Natural killer cell (primary cell): ENCODE results near the gene EXOC6B. TPM values are rescaled to one million over a fixed set of nuclear protein-coding genes. Genes with fewer than 3 reads are reported as not detected.

Experiments
- ATAC-seq, 3 donors: fragments of 150-1000 bp in 2 of 3; fragments of 200-7000 bp in 1 of 3; cut with Tn5 transposase; 1 replicate in 1 of 3; 2 replicates in 2 of 3; pipeline ENCODE4 v1.10.0; 2021; ENCODE audit warnings: mild to moderate bottlenecking in 2 of 3, moderate library complexity in 2 of 3
- DNase-seq, 2 donors: peaks; one replicate each; pipeline versions ENCODE4 v3.0.0 to v3.0.0-alpha.2; 2013 to 2021; ENCODE audit warnings: mixed read lengths in 1 of 2
- H3K27ac ChIP-seq: one replicate; pipeline ENCODE4 v1.5.1; 2013; ENCODE audit warnings: mild to moderate bottlenecking, low read length
- H3K27me3 ChIP-seq: one replicate; pipeline ENCODE4 v1.6.1; 2013; ENCODE audit warnings: low read length; ENCODE audit not compliant: control insufficient read depth, insufficient read depth
- H3K36me3 ChIP-seq: one replicate; pipeline ENCODE4 v1.6.1; 2013; ENCODE audit warnings: low read length; ENCODE audit not compliant: control insufficient read depth, insufficient read depth
- H3K4me1 ChIP-seq: one replicate; pipeline ENCODE4 v1.6.1; 2013; ENCODE audit warnings: low read length; ENCODE audit not compliant: control insufficient read depth, insufficient read depth
- H3K4me3 ChIP-seq: one replicate; pipeline ENCODE4 v1.5.1; 2013; ENCODE audit warnings: low read length
- H3K9me3 ChIP-seq: one replicate; pipeline ENCODE4 v1.6.1; 2013; ENCODE audit warnings: low read length; ENCODE audit not compliant: control insufficient read depth, insufficient read depth
- H3K27ac Mint-ChIP-seq, 2 donors: one replicate each; pipeline ENCODE4 v1.8.0; 2022; ENCODE audit warnings: mild to moderate bottlenecking in 2 of 2, mixed read lengths in 2 of 2, moderate library complexity in 1 of 2
- H3K27me3 Mint-ChIP-seq, 2 donors: one replicate each; pipeline ENCODE4 v1.8.0; 2022; ENCODE audit warnings: low read depth in 2 of 2, mixed read lengths in 2 of 2
- H3K36me3 Mint-ChIP-seq: one replicate; pipeline ENCODE4 v1.8.0; 2022; ENCODE audit warnings: mixed read lengths
- H3K4me1 Mint-ChIP-seq, 2 donors: one replicate each; pipeline ENCODE4 v1.8.0; 2022; ENCODE audit warnings: mixed read lengths in 2 of 2
- H3K4me3 Mint-ChIP-seq: one replicate; pipeline ENCODE4 v1.8.0; 2022; ENCODE audit warnings: mild to moderate bottlenecking, moderate library complexity, mixed read lengths
- H3K9me3 Mint-ChIP-seq, 2 donors: one replicate each; pipeline ENCODE4 v1.8.0; 2022; ENCODE audit warnings: mixed read lengths in 2 of 2
- WGBS: methylation state at CpG from one replicate; pipeline ENCODE4 v1.1.7; 2013; ENCODE audit warnings: missing lambda C conversion rate; ENCODE audit not compliant: insufficient coverage; 5-methylcytosine and 5-hydroxymethylcytosine counted together
- intact Hi-C: fragments of 100-400 bp; cut with micrococcal nuclease; formaldehyde crosslinking; loops from one replicate; pipeline ENCODE4 v1.14.2; 2022
- total RNA-seq, 4 donors: library from RNA; stranded (reverse); fragments of 120-200 nt in 1 of 4; gene quantifications; one replicate each; pipeline versions ENCODE4 v1.2.3 to v1.2.4, GENCODE V29; 2013 to 2022
- TF ChIP-seq, protein P1 (sequence below): fragments of 200-600 bp; IDR thresholded peaks from one replicate; pipeline ENCODE4 v1.8.0; 2022; ENCODE audit warnings: antibody characterized with exemption

The EXOC6B gene
- total RNA-seq, 3 donors from 2014 or later (not counting 1 experiment from before 2014, with no cell fraction given), result 16.6 to 17.2 (median 17.1) TPM

DNA sequence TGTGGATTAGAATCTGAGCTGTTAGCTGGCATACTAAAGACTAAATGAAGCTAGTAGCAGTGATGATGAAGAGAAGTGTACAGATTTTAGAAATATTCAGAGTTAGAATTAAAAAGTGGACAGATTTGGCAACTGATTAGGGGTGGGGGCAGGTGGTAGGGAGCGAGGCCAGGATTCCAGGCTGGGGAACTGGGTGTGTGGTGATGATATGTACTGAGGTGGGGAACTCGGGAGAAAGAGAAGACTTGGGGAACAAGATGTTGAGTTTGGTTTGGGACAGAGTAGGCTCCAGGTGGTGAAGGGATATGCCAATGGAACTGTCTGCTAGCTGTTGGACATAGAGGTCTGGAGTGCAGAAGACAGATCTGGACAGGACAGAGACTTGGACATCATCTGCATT, 669.0 kb downstream of the EXOC6B start:
- H3K9me3 Mint-ChIP-seq, result no peaks in the 10 kb centered on the region
- Histone ChIP-seq H3K27ac (no peak overlapping the region), H3K27me3 (no peaks in the 10 kb centered on the region), H3K9me3 (no peaks in the 10 kb centered on the region), H3K36me3 (no peaks in the 10 kb centered on the region), H3K4me1 (no peaks in the 10 kb centered on the region), H3K4me3 (no peak overlapping the region)
- TF ChIP-seq, protein P1, sequence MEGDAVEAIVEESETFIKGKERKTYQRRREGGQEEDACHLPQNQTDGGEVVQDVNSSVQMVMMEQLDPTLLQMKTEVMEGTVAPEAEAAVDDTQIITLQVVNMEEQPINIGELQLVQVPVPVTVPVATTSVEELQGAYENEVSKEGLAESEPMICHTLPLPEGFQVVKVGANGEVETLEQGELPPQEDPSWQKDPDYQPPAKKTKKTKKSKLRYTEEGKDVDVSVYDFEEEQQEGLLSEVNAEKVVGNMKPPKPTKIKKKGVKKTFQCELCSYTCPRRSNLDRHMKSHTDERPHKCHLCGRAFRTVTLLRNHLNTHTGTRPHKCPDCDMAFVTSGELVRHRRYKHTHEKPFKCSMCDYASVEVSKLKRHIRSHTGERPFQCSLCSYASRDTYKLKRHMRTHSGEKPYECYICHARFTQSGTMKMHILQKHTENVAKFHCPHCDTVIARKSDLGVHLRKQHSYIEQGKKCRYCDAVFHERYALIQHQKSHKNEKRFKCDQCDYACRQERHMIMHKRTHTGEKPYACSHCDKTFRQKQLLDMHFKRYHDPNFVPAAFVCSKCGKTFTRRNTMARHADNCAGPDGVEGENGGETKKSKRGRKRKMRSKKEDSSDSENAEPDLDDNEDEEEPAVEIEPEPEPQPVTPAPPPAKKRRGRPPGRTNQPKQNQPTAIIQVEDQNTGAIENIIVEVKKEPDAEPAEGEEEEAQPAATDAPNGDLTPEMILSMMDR, result no peak
- H3K27me3 Mint-ChIP-seq, result peaks cover 23 to 24% of the 10 kb centered on the region in 2 donors
- no peaks in the 10 kb centered on the region for H3K36me3 Mint-ChIP-seq
- no peak for ATAC-seq
- DNase-seq, result no peak
- no peaks in the 10 kb centered on the region for H3K4me1 Mint-ChIP-seq
- intact Hi-C loops, result no loop called here
- H3K27ac Mint-ChIP-seq, result no peak overlapping the region
- no peak overlapping the region for H3K4me3 Mint-ChIP-seq
- WGBS, result 82% methylated on average over 2 of the region's 2 CpGs

DNA sequence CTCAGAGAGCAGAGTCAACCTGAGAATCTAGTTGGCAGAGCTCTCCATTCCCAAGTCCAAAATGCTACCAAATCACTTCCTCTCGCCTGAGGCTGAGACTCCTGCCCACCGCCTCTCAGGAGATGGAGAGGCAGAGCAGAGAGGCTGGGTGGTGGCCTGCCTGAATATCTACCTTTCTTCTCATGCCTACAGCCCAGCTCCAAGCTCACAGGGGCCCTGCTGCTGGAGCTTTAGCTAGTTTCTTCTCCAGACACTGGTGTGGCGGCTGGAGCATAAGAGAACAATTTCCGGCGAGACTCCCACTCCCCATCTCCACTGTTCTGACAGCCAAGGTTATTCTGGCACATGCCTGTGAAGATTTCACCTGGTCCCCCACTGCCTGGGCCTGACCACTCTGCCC, 670.1 kb downstream of the EXOC6B start:
- intact Hi-C loops, result no loop called here
- no peaks in the 10 kb centered on the region for H3K27me3 ChIP-seq
- no peak overlapping the region for H3K4me3 ChIP-seq
- no peak overlapping the region for H3K27ac ChIP-seq
- DNase-seq (no peak), ATAC-seq (no peak)
- Mint-ChIP-seq H3K27ac (no peak overlapping the region), H3K4me1 (no peaks in the 10 kb centered on the region), H3K9me3 (no peaks in the 10 kb centered on the region), H3K36me3 (no peaks in the 10 kb centered on the region), H3K4me3 (no peak overlapping the region), H3K27me3 (peaks cover 21 to 26% of the 10 kb centered on the region in 2 donors)
- H3K9me3 ChIP-seq, result no peaks in the 10 kb centered on the region
- TF ChIP-seq, protein P1, result no peak
- no peaks in the 10 kb centered on the region for H3K4me1 ChIP-seq
- WGBS, result 86% methylated on average over 5 of the region's 5 CpGs
- no peaks in the 10 kb centered on the region for H3K36me3 ChIP-seq

DNA sequence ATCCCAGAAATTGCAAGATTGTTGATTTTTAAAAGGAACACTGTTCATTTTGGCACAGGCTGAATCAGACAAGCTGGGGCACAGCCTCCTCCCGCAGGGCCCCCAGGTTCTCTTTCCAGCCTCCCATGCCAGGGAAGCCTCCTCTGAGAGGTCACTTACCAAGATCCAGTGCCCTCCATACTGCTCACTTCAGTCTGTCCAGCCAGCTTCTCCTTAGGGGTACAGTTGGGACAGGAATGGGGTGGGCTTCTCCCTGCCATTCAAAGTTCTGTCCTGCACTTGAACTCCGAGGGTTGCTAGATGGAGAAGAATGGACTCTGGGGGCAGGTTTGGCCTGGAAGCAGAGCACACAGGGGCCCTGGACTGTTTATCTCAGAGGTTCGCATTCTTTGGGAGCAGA, 670.7 kb downstream of the EXOC6B start:
- Mint-ChIP-seq H3K27me3 (peaks cover 25 to 26% of the 10 kb centered on the region in 2 donors), H3K9me3 (no peaks in the 10 kb centered on the region), H3K4me1 (peaks cover 3 to 6% of the 10 kb centered on the region in 2 donors), H3K27ac (no peak overlapping the region), H3K4me3 (no peak overlapping the region), H3K36me3 (no peaks in the 10 kb centered on the region)
- no peak overlapping the region for H3K4me3 ChIP-seq
- H3K9me3 ChIP-seq, result no peaks in the 10 kb centered on the region
- TF ChIP-seq, protein P1, result no peak
- WGBS, result 91% methylated on average over 3 of the region's 3 CpGs
- H3K27ac ChIP-seq, result no peak overlapping the region
- DNase-seq, result no peak
- ATAC-seq, result no peak
- intact Hi-C loops, result no loop called here
- peaks cover 3% of the 10 kb centered on the region for H3K4me1 ChIP-seq
- H3K36me3 ChIP-seq, result no peaks in the 10 kb centered on the region
- peaks cover 1% of the 10 kb centered on the region for H3K27me3 ChIP-seq

DNA sequence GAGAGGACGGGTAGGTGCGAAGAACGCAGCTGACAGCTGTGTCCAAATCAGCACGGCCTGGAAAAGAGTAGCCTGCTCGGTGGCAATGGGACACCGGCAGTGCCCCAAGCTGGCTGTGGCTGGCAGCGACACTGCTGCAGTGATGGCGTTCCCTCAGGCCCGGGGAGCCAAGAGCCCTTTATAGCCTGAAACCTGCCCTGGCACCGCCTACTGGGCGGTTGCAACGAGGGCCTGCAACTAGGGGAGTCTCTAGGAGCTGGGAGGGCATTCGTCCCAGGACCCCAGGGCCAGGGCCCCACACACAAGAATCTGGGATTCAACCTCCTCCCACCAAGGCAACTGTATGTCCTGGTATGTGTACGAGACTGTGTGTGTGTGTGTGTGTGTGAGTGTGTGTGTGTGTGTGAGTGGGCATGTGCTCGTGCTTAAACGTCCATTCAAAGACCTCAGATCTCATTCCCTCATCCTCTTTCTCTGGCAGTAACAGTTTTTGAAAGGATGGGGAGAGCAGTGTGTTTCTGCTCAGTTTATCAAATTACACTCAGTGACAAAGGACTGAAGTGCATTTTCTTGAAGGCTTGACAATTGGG, 671.4 kb downstream of the EXOC6B start:
- DNase-seq (no peak), ATAC-seq (no peak)

More for the DNA sequence above, 671.4 kb downstream of the EXOC6B start:
- 91% methylated on average over 13 of the region's 16 CpGs for WGBS
- no peak overlapping the region for H3K4me3 ChIP-seq
- TF ChIP-seq, protein P1, result no peak
- Mint-ChIP-seq H3K27me3 (peaks cover 29 to 32% of the 10 kb centered on the region in 2 donors), H3K27ac (no peak overlapping the region), H3K36me3 (no peaks in the 10 kb centered on the region), H3K9me3 (no peaks in the 10 kb centered on the region), H3K4me1 (peaks cover 10 to 12% of the 10 kb centered on the region in 2 donors), H3K4me3 (no peak overlapping the region)
- intact Hi-C loops, result loop anchor here (5.0 kb wide), 1 partner anchor 622 kb away; no protein-coding TSS in a partner anchor
- H3K9me3 ChIP-seq, result no peaks in the 10 kb centered on the region
- no peak overlapping the region for H3K27ac ChIP-seq
- H3K27me3 ChIP-seq, result peaks cover 8% of the 10 kb centered on the region
- no peaks in the 10 kb centered on the region for H3K36me3 ChIP-seq
- peaks cover 10% of the 10 kb centered on the region for H3K4me1 ChIP-seq
